ENCODE data around the gene IFT80. TPM values are rescaled to one million over a fixed set of nuclear protein-coding genes. Genes with fewer than 3 reads are reported as not detected.

IFT80 gene
- total RNA-seq, 1 experiment from 2014 or later: 26.9 TPM

DNA sequence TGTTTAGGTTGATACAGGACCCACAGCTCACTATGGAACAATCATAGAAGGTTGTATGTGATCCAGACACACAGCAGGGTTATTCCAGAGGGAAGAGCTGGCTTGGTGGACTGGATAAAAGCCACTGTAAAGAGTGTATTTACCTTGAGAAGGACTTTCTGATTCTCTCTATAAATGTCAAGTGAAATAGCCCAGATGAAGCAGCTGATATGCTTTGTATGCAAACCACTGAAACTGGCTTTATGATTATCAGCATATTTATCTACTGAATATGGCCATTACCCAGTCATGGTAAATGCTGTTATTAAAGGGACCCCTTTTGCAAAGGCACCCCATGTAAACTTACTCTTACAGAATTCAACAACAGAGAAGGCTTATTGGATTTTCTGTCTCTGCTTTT lies 145.7 kb downstream of the IFT80 start:
- DNase-seq (ENCODE audit: low spot score) (no peak), ATAC-seq (no peak)
- no peaks in the 10 kb centered on the region for H3K4me1 Mint-ChIP-seq
- H3K27ac Mint-ChIP-seq: no peak overlapping the region
- no peak overlapping the region for H3K4me3 Mint-ChIP-seq
- no peaks in the 10 kb centered on the region for H3K36me3 Mint-ChIP-seq
- CTCF ChIA-PET: no interaction called here
- H3K9me3 Mint-ChIP-seq: no peaks in the 10 kb centered on the region
- POLR2A ChIA-PET: no interaction called here
- TF ChIP-seq EMX1 (CRISPR knock-in tag; IDR thresholded peaks at IDR 0.05) (no peak), ATF2 (CRISPR knock-in tag; IDR thresholded peaks at IDR 0.05; ENCODE audit: borderline replicate concordance, low read depth) (no peak), AFF4 (CRISPR knock-in tag; IDR thresholded peaks at IDR 0.05; ENCODE audit: borderline replicate concordance) (no peak), SP1 (CRISPR knock-in tag; conservative IDR thresholded peaks at IDR 0.05) (no peak), CREB1 (CRISPR knock-in tag; IDR thresholded peaks at IDR 0.05) (no peak), NR1H2 (CRISPR knock-in tag; IDR thresholded peaks at IDR 0.05) (no peak), AR (CRISPR knock-in tag; IDR thresholded peaks at IDR 0.05) (no peak), ATF1 (CRISPR knock-in tag; IDR thresholded peaks at IDR 0.05) (no peak), PRRX2 (CRISPR knock-in tag; IDR thresholded peaks at IDR 0.05) (no peak), GRHL2 (CRISPR knock-in tag; IDR thresholded peaks at IDR 0.05; ENCODE audit: insufficient replicate concordance, severe bottlenecking) (no peak), TP53 (CRISPR knock-in tag; IDR thresholded peaks at IDR 0.05) (no peak), OVOL2 (CRISPR knock-in tag; IDR thresholded peaks at IDR 0.05; ENCODE audit: borderline replicate concordance) (no peak)
- TF ChIP-seq, protein P1, sequence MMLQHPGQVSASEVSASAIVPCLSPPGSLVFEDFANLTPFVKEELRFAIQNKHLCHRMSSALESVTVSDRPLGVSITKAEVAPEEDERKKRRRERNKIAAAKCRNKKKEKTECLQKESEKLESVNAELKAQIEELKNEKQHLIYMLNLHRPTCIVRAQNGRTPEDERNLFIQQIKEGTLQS (CRISPR knock-in tag; conservative IDR thresholded peaks at IDR 0.05): no peak
- H3K27me3 Mint-ChIP-seq (ENCODE audit: low read depth): no peaks in the 10 kb centered on the region

GRCh38 chr3:160247766-160248165 lies 151.3 kb downstream of the IFT80 start:
- TF ChIP-seq JUN (CRISPR knock-in tag; IDR thresholded peaks at IDR 0.05) (no peak), SMAD4 (CRISPR knock-in tag; IDR thresholded peaks at IDR 0.05) (no peak), NR3C1 (CRISPR knock-in tag; conservative IDR thresholded peaks at IDR 0.05; ENCODE audit: low read depth) (no peak), FOXJ3 (CRISPR knock-in tag; IDR thresholded peaks at IDR 0.05; ENCODE audit: borderline replicate concordance) (no peak), FOXP4 (CRISPR knock-in tag; IDR thresholded peaks at IDR 0.05) (no peak), SOX15 (CRISPR knock-in tag; IDR thresholded peaks at IDR 0.05) (no peak), ELF4 (CRISPR knock-in tag; IDR thresholded peaks at IDR 0.05; ENCODE audit: low read depth) (no peak), HMGA2 (CRISPR knock-in tag; IDR thresholded peaks at IDR 0.05) (no peak), NR1H2 (CRISPR knock-in tag; IDR thresholded peaks at IDR 0.05) (no peak), EMX1 (CRISPR knock-in tag; IDR thresholded peaks at IDR 0.05) (no peak)
- no peak overlapping the region for H3K27ac Mint-ChIP-seq
- CTCF ChIA-PET: no interaction called here
- H3K36me3 Mint-ChIP-seq: no peaks in the 10 kb centered on the region
- no peak overlapping the region for H3K4me3 Mint-ChIP-seq
- peaks cover 20% of the 10 kb centered on the region for H3K9me3 Mint-ChIP-seq
- ATAC-seq: no peak
- POLR2A ChIA-PET: no interaction called here
- no peaks in the 10 kb centered on the region for H3K4me1 Mint-ChIP-seq
- DNase-seq (ENCODE audit: low spot score): no peak
- H3K27me3 Mint-ChIP-seq (ENCODE audit: low read depth): no peaks in the 10 kb centered on the region

Data from WTC11 (cell line).